GM13977 (cell line): Measurements from ENCODE around the gene FCRL6.

Experiments used
- DNase-seq: peaks from one replicate; pipeline ENCODE4 v3.0.0; 2012; ENCODE audit warnings: low spot score
- CTCF ChIP-seq: IDR thresholded peaks from 2 replicates; pipeline ENCODE4 v1.5.1; 2012; ENCODE audit warnings: mild to moderate bottlenecking, control low read depth; ENCODE audit not compliant: insufficient read depth; ENCODE audit errors: extremely low read depth, missing control alignments
- in situ Hi-C: fragments of 300-500 bp; cut with MboI; formaldehyde crosslinking; loops from one replicate; pipeline ENCODE4 v1.12.0; 2022; ENCODE audit warnings: low sequenced_read_pairs, low pct_unique_long_range_greater_than_20kb, mixed read lengths, inconsistent platforms; ENCODE audit not compliant: unreplicated experiment

Gene FCRL6

GRCh38 chr1:159848326-159848725, 46.2 kb downstream of the FCRL6 start:
- in situ Hi-C loops: no loop called here
- TF ChIP-seq CTCF: no peak
- DNase-seq: no peak

GRCh38 chr1:159849626-159850366, 47.6 kb downstream of the FCRL6 start:
- DNase-seq: no peak
- no peak for TF ChIP-seq CTCF
- in situ Hi-C loops: no loop called here

GRCh38 chr1:159851407-159851806, 49.2 kb downstream of the FCRL6 start:
- TF ChIP-seq CTCF: no peak
- no peak for DNase-seq
- in situ Hi-C loops: no loop called here

GRCh38 chr1:159853417-159854115, 51.4 kb downstream of the FCRL6 start:
- DNase-seq: no peak
- no peak for TF ChIP-seq CTCF
- in situ Hi-C loops: no loop called here

- TF ChIP-seq CTCF: no peak
- in situ Hi-C loops: no loop called here
- DNase-seq: no peak
Measured at GRCh38 chr1:159854116-159854692, 52.0 kb downstream of the FCRL6 start.

- TF ChIP-seq CTCF: no peak
- in situ Hi-C loops: no loop called here
- peak; percentile 82 for DNase-seq
Measured at GRCh38 chr1:159854693-159855192, 52.6 kb downstream of the FCRL6 start.
